B cell (primary cell): Measurements from ENCODE around the gene SOX18.

Source experiments
- EZH2 ChIP-seq: IDR thresholded peaks from 2 replicates; pipeline ENCODE4 v1.6.1; 2012; ENCODE audit warnings: borderline replicate concordance, low read depth, mild to moderate bottlenecking, moderate library complexity, low read length; ENCODE audit not compliant: insufficient read depth, poor library complexity, severe bottlenecking
- TF ChIP-seq, protein P1 (sequence below): fragments of 200-600 bp; IDR thresholded peaks from one replicate; pipeline ENCODE4 v1.8.0; 2022; ENCODE audit warnings: antibody characterized with exemption, mild to moderate bottlenecking

DNA sequence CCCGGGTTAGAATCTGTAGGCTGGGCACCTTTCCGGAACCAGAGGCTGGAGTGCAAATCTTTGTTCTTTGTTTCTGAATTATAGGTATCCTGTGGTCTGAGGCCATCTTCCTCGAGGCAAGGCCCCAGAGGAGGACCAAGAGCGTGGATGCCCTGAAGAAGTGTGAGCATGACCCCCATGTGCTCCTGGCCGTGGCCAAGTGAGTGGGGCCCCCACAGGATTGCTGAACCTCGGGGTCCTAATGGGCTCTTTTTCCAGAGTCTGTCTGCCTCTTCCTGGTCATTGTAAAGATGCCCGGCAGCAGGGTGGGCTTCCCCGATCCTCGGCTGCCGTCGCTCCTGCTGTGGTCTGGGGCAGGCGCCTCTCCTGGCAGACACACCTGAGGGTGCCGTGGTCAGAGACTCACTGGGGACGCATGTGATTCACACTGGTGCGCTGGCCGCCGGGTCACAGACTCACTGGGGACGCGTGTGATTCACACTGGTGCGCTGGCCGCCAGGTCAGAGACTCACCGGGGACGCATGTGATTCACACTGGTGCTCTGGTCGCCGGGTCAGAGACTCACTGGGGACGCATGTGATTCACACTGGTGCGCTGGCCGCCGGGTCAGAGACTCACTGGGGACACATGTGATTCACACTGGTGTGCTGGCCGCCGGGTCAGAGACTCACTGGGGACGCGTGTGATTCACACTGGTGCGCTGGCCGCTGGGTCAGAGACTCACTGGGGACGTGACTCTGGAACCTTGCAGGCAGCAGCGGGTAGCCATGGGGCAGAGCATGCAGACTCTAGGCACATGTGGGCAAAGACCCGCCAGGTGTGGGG is 19.9 kb downstream of the SOX18 start:
- TF ChIP-seq EZH2 = no peak
- TF ChIP-seq, protein P1, sequence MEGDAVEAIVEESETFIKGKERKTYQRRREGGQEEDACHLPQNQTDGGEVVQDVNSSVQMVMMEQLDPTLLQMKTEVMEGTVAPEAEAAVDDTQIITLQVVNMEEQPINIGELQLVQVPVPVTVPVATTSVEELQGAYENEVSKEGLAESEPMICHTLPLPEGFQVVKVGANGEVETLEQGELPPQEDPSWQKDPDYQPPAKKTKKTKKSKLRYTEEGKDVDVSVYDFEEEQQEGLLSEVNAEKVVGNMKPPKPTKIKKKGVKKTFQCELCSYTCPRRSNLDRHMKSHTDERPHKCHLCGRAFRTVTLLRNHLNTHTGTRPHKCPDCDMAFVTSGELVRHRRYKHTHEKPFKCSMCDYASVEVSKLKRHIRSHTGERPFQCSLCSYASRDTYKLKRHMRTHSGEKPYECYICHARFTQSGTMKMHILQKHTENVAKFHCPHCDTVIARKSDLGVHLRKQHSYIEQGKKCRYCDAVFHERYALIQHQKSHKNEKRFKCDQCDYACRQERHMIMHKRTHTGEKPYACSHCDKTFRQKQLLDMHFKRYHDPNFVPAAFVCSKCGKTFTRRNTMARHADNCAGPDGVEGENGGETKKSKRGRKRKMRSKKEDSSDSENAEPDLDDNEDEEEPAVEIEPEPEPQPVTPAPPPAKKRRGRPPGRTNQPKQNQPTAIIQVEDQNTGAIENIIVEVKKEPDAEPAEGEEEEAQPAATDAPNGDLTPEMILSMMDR = no peak
